Islet precursor cell (in vitro differentiated cells): Measurements from ENCODE around the gene PDLIM7.
"Not testable (repeated sequence)": the region's sequence is repeated elsewhere in the genome, so short reads cannot be mapped to it uniquely, and the experiment has no call there.

Experiments used
- DNase-seq: peaks from one replicate; pipeline ENCODE4 v3.0.0-alpha.2; 2018

The PDLIM7 gene

DNA sequence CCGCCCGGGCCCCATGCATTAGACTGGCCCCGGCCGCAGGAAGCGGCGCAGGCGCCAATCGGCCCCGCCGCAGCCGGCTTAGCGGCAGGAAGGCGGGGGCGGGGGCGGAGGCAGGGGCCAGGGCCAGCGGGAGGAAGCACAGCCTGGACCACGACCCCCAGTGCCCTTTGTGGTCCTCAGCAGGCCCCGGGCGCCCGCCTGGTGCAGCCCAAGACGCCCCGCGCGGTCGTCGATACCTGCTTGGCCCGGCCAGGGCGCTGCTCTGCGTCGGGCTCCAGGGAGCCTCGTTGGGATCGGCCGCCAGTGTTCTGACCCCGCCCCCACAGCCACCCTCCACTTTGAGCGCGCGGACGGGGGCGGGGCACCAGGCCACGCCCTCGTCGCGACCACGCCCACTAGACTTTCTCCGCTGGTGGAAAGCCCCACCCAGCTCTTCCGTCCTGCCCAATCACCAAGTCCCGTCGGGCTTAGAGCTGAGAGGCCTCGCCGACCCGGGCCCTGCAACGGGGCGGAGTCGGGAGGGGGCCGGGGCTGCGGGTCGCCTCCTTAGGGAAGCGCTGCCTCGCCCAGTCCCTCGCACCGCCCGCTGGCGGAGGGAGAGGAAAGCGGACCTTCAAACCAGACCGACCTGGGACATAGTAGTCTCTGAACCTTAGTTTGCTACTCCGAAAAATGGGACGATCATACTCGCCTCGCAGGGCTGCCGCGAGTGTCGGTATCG, at the start of gene PDLIM7:
PDLIM7 (minus strand) TSS at position 313 of the 721 bp plus-strand sequence. CDS start 1,092 bp downstream, outside the sequence.
- peak; percentile 99 for DNase-seq

- peak; percentile 92 for DNase-seq
Measured at GRCh38 chr5:177546258-177546741, 48.9 kb upstream of the PDLIM7 start.

GRCh38 chr5:177545487-177546257, 48.3 kb upstream of the PDLIM7 start:
- DNase-seq, result no peak

- DNase-seq, result no peak
Measured at GRCh38 chr5:177542816-177543465, 45.5 kb upstream of the PDLIM7 start.

GRCh38 chr5:177540438-177540837, 43.0 kb upstream of the PDLIM7 start:
- DNase-seq, result no peak

- no peak for DNase-seq
Measured at GRCh38 chr5:177539411-177539810, 42.0 kb upstream of the PDLIM7 start.

DNA sequence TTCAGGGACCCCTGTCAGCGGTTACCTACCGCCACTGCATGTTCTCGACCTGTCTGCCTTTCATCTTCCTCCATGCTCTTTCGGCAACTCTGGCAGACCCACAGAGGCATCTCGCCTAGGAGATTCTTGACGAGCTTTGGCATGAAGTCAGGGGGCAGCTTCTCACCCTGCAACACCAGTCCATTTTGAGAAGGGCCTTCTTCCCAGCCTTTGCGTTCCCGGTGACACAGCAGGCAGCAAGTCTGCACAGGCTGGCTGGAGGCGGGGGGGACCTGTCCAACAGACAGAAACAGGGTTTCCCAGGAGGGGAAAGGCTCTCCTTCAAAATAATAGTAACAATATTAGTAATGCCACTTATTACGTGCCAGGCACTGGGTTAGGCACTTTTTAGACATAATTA, 41.5 kb upstream of the PDLIM7 start:
- no peak for DNase-seq

DNA sequence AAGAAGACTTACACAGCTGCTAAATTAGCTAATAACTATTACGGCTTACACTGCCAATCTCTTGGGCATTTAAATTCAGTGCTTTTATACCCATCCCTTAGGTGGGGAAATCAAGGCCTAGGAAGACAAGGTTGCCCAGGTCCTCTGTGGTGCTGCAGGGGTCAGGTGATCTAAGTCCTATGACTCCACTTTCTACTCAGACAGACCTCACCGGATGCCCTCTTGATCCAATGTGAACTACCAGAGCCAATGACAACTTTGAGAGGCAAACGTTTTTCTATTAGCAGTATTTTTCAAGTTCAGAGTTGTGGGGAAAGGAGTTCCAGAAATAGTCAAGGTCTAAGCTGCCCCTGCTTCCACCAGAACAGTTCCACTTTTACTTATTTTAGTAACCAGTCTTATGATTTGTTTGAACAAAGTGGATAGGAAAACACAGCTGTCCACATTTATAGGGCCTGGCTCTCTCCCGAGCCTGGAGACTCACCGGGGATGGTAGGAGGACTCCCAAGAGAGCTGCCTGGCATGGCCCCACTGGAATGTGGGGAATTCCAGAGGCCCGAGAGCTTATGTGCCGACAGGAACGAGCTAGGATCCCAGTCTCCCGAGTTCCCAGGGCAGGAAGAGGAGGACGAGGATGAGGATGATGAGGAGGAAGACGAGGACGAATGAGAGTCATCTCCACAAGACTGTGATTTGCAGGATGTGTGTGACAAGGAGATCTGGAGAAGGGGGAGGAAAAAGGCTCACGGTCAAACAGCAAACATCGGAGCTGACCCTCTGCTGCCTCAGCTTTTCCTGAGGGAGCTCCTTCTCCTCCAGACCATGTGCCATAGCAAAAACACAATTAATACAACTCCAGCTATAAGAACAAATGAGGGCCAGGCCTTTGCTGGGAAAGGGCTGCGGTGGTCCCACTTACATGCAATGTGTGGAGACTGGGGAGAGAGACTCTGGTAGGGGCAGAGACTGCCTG, 40.3 kb upstream of the PDLIM7 start:
- DNase-seq, result peak; percentile 75

- no peak for DNase-seq
Measured at GRCh38 chr5:177536386-177536785, 39.0 kb upstream of the PDLIM7 start.

GRCh38 chr5:177535125-177535524, 37.7 kb upstream of the PDLIM7 start:
- DNase-seq, result no peak

DNA sequence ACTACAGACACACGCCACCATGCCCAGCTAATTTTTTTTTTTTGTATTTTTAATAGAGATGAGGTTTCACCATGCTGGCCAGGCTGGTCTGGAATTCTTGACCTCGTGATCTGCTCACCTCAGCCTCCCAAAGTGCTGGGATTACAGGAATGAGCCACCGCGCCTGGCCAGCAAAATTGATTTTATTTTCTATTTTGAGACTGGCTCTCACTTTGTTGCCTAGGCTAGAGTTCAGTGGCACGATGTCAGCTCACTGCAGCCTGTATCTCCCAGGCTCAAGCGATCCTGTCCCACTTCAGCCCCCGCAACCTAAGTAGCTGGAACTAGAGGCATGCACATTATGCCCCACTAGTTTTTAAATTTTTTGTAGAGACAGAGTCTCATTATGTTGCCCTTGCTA, 37.0 kb upstream of the PDLIM7 start:
- not testable (repeated sequence) for DNase-seq

DNA sequence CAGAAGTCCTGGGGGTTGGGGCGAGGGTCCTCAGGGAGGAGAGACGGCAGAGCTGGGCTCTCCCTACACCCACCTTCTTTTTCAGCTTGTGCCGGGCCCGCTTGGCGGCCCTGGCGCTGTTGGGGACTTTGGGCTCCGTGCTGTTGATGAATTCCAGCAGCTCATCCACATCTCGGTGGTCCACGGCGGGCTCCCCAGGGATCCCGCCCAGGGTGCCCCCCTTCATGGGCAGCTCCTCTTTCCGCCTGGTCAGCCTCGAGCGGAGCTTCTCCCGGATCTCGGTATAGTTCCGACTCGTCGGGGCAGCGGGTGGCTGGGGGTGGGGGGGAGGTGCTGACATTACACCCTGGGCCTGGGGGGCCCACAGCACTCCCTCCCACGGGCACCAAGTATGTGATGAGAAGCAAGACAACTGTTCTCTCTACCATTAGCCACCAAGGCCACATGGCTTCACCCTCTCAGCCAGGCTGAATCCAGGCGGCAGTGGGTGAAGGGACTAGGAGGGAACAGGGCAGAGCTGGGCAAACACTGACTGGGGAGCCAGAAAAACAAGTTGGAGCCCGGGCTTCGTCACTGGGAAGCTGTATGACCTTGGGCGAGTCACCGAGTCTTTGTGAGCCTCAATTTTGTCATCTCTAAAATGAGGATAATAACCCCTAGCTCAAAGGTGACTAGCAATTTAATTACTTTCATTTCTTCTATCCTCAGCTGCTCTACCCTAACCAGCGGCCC, 34.0 kb upstream of the PDLIM7 start:
- DNase-seq, result no peak

DNA sequence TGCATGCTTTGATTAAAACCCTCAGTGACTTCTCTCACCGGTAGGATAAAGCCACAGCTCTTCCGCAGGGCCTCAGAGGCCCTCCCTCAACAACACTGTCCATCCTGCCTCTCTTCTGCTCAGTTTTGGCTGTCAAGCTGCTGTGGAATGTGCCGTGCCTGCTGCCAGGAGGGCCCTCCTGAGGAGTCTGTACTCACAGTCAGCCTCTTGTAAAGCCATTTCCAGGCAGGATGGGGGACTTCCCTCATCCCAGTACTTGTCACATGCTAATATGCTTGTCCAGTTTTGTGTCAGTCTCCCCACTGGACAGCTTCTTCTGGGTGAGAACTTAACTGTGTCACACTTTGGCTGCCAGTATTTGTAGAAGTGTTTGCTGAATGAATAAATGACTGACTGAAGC, 33.2 kb upstream of the PDLIM7 start:
- DNase-seq, result no peak

DNA sequence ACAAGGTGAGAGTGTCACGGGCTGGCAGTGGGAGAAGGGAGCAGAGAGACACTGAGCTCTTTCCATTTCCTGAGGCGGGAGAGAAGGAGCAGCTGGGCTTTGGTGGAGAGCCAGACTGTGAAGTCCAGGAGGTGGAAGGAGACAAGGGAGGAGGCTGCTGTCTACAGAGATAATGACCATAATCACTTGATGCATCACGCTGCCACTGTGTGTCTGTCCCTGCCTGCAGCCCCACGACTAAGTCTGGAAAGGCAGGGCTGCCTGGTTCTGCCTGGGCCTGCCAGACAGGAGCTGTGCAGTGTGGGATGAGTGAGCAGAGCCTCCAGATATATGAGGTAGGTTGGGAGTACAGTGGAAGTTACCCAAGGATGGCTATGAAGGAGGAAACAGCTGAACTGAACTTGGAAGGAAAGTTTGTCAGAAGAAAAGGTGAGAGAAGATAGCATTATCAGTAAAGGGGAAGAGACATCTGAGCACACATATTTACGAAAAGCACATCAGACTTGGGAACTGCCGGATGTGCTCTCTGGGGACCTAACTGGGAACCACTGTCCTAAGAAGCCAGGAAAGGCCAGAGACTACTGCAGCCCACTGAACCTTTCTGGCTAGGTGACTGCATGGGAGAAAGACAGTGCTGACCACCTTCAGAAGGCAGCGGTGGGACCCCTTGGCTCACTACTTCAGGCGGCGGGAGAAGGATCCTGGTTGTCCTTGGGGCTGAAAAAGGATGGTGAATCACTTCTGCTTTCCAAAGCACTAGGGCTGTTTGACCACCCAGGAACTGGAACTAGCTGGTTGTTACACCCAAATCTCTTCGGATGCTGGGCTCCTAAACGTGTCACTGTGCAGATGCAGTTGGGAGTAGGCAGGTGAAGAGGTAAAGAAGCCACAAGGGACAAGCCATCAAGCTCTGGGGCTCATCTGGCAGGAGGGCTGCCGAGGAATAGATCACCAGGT, 32.1 kb upstream of the PDLIM7 start:
- peak; percentile 67 for DNase-seq

DNA sequence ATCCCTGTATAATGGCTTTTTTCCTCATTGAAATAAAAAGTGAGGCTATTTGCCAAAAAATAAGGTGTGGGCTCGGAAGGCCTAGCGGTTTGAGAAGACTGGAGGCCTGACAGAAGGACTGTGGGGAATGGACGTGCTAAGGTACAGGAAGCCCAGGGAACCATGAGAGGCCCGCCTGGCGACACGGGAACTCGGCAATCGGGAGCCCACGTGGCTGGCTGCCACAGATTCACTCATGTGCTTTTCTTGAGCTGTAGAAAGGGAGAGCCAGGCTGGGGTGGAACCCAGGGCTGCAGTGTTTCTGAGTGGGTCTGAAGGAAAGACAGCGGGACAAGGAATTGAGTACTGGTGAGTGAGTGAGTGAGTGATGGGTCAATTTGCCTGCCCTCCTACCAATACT, 31.2 kb upstream of the PDLIM7 start:
- no peak for DNase-seq

- DNase-seq, result no peak
Measured at GRCh38 chr5:177527595-177527994, 30.2 kb upstream of the PDLIM7 start.

DNA sequence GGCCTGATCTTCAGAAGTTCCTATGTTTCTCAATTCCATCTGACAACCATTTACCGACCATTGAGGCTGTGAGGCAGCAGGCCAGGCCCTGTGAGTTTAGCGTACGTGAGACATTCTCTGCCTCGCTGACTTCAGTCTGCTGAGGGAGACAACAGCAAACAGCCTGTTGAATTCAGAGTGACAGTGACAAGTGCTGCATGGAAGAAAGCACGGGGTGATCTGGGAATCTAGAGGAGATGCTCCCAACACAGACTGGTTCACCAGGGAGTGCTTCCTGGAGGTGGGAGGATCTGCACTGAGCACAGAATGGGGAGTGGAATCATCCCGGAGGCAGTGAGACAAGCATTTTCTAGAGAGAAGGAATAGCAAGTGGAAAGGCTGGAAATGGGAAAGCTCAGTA, 29.4 kb upstream of the PDLIM7 start:
- DNase-seq, result no peak

- DNase-seq, result no peak
Measured at GRCh38 chr5:177526191-177526590, 28.8 kb upstream of the PDLIM7 start.

DNA sequence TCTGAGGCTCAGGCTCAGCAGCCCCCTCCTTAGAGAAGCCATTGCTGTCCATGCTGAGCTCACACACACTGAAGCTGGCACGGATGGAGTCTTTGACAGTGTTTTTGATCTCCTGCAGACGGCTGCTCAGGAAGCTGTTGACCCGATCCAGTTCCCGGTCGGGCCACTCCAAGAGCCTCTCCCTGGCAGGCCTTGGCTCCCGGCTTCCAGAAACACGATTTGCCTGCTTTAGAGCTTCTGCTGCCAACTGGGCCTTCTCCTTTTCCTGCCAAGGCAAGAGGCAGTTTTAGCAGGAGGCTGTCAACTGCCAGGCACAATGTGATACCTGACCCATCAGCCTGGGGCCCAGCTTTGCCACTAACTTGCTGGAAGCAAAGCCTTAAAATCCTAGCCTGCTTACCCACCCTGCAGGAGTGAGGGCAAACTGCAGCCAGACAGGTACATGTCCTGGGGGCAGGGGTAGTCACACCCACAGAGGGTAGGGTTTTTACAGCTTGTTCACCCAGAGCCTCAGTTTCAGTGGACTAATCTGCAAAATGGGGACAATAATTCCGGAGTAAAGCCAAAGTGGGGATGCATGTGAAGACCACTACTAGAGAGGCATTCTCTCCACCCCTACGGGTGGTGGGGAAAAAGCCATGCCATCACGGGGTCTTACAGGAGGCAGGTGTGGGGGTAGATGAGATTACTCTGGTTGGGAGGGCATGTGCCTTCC, 27.7 kb upstream of the PDLIM7 start:
- DNase-seq, result no peak

GRCh38 chr5:177524539-177524900, 27.1 kb upstream of the PDLIM7 start:
- no peak for DNase-seq
